MM.1S (cell line): Measurements from ENCODE around the gene NCOA1.

ENCODE experiments used
- DNase-seq: peaks from one replicate; pipeline ENCODE4 v3.0.0-alpha.2; 2015
- H2AFZ ChIP-seq: fragments of 300-600 bp; sonication (generic); 2 replicates; pipeline ENCODE4 v1.6.0; 2016; ENCODE audit warnings: antibody characterized with exemption, low read length
- H3F3A ChIP-seq: fragments of 300-600 bp; sonication (generic); 2 replicates; pipeline ENCODE4 v1.6.1; 2016; ENCODE audit warnings: mild to moderate bottlenecking, antibody characterized with exemption, low read length, moderate library complexity, mixed read lengths; ENCODE audit not compliant: insufficient read depth
- H3K27ac ChIP-seq: fragments of 300-600 bp; sonication (generic); 2 replicates; pipeline ENCODE4 v1.5.1; 2016; ENCODE audit warnings: mild to moderate bottlenecking, low read length
- H3K27me3 ChIP-seq: fragments of 300-600 bp; sonication (generic); replicated peaks from 2 replicates; pipeline ENCODE4 v1.6.0; 2016; ENCODE audit warnings: low read length; ENCODE audit not compliant: insufficient read depth
- H3K36me3 ChIP-seq: fragments of 300-600 bp; sonication (generic); replicated peaks from 2 replicates; pipeline ENCODE4 v1.6.1; 2016; ENCODE audit warnings: mild to moderate bottlenecking, low read length, mixed read lengths; ENCODE audit not compliant: insufficient read depth
- H3K4me1 ChIP-seq: fragments of 300-600 bp; sonication (generic); 2 replicates; pipeline ENCODE4 v1.6.1; 2016; ENCODE audit warnings: low read length, mixed read lengths
- H3K4me2 ChIP-seq: fragments of 300-600 bp; sonication (generic); 2 replicates; pipeline ENCODE4 v1.6.0; 2016; ENCODE audit warnings: low read depth, low read length
- H3K4me3 ChIP-seq: fragments of 300-600 bp; sonication (generic); 2 replicates; pipeline ENCODE4 v1.5.1; 2016; ENCODE audit warnings: low read length, mixed read lengths
- H3K79me2 ChIP-seq: fragments of 300-600 bp; sonication (generic); 2 replicates; pipeline ENCODE4 v1.6.1; 2016; ENCODE audit warnings: mixed run types, low read length, mixed read lengths
- H3K9ac ChIP-seq: fragments of 300-600 bp; sonication (generic); 2 replicates; pipeline ENCODE4 v1.6.1; 2016; ENCODE audit warnings: low read length, mixed read lengths
- H3K9me2 ChIP-seq: fragments of 300-600 bp; sonication (generic); replicated peaks from 2 replicates; pipeline ENCODE4 v1.6.1; 2016; ENCODE audit warnings: mild to moderate bottlenecking, low read length, mixed read lengths; ENCODE audit not compliant: insufficient read depth
- H3K9me3 ChIP-seq: fragments of 300-600 bp; sonication (generic); replicated peaks from 2 replicates; pipeline ENCODE4 v1.6.1; 2016; ENCODE audit warnings: mild to moderate bottlenecking, low read length, mixed read lengths; ENCODE audit not compliant: insufficient read depth
- H4K20me1 ChIP-seq: fragments of 300-600 bp; sonication (generic); 2 replicates; pipeline ENCODE4 v1.6.1; 2016; ENCODE audit warnings: mild to moderate bottlenecking, low read length, moderate library complexity, mixed read lengths; ENCODE audit not compliant: insufficient read depth
- EZH2 ChIP-seq: fragments of 300-600 bp; sonication (generic); optimal IDR thresholded peaks from 2 replicates; pipeline ENCODE3; 2017; ENCODE audit warnings: low read depth, mild to moderate bottlenecking, antibody characterized with exemption, low read length, mixed read lengths
- EZH2phosphoT487 ChIP-seq: fragments of 300-600 bp; sonication (generic); IDR thresholded peaks from 2 replicates; pipeline ENCODE4 v1.6.1; 2018; ENCODE audit warnings: antibody characterized with exemption, low read length
- TF ChIP-seq, protein P1 (sequence below): fragments of 300-600 bp; sonication (generic); IDR thresholded peaks from 2 replicates; pipeline ENCODE4 v1.5.1; 2016; ENCODE audit warnings: antibody characterized with exemption, low read length, mixed read lengths

NCOA1 gene

DNA sequence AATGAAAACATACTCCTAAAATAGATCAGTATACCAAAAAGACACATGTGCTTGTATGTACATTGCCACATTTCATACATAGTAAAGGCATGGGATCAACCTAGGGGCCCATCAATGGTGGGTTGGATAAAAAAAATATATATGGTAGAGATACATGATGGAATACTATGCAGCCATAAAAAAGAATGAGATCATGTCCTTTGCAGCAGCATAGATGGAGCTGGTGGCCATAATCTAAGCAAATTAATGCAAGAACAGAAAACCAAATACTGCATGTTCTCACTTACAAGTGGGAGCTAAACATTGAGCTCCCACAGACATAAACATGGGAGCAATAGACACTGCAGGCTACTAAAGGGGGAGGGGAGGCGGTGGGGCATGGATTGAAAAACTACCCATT lies 18.6 kb upstream of the NCOA1 start:
- no peaks in the 10 kb centered on the region for H3K79me2 ChIP-seq
- no peak overlapping the region for H3K9ac ChIP-seq
- no peak overlapping the region for H3K27ac ChIP-seq
- H3K9me2 ChIP-seq: no peaks in the 10 kb centered on the region
- H3K27me3 ChIP-seq: no peaks in the 10 kb centered on the region
- H3K36me3 ChIP-seq: no peaks in the 10 kb centered on the region
- no peak overlapping the region for H3K4me3 ChIP-seq
- DNase-seq: no peak
- no peaks in the 10 kb centered on the region for H3K9me3 ChIP-seq
- H3F3A ChIP-seq: no peaks in the 10 kb centered on the region
- H2AFZ ChIP-seq: no peak overlapping the region
- TF ChIP-seq EZH2 (no peak), EZH2phosphoT487 (no peak)
- TF ChIP-seq, protein P1, sequence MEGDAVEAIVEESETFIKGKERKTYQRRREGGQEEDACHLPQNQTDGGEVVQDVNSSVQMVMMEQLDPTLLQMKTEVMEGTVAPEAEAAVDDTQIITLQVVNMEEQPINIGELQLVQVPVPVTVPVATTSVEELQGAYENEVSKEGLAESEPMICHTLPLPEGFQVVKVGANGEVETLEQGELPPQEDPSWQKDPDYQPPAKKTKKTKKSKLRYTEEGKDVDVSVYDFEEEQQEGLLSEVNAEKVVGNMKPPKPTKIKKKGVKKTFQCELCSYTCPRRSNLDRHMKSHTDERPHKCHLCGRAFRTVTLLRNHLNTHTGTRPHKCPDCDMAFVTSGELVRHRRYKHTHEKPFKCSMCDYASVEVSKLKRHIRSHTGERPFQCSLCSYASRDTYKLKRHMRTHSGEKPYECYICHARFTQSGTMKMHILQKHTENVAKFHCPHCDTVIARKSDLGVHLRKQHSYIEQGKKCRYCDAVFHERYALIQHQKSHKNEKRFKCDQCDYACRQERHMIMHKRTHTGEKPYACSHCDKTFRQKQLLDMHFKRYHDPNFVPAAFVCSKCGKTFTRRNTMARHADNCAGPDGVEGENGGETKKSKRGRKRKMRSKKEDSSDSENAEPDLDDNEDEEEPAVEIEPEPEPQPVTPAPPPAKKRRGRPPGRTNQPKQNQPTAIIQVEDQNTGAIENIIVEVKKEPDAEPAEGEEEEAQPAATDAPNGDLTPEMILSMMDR: no peak
- H4K20me1 ChIP-seq: no peaks in the 10 kb centered on the region
- H3K4me2 ChIP-seq: no peak overlapping the region
- no peaks in the 10 kb centered on the region for H3K4me1 ChIP-seq

- H3K36me3 ChIP-seq: no peaks in the 10 kb centered on the region
- no peak overlapping the region for H3K9ac ChIP-seq
- TF ChIP-seq, protein P1: no peak
- TF ChIP-seq EZH2: no peak
- TF ChIP-seq EZH2phosphoT487: no peak
- no peaks in the 10 kb centered on the region for H4K20me1 ChIP-seq
- no peaks in the 10 kb centered on the region for H3K9me2 ChIP-seq
- H3K4me3 ChIP-seq: no peak overlapping the region
- no peaks in the 10 kb centered on the region for H3K4me1 ChIP-seq
- H3K4me2 ChIP-seq: no peak overlapping the region
- no peaks in the 10 kb centered on the region for H3K79me2 ChIP-seq
- no peak overlapping the region for H2AFZ ChIP-seq
- no peaks in the 10 kb centered on the region for H3K27me3 ChIP-seq
- no peak overlapping the region for H3K27ac ChIP-seq
- DNase-seq: no peak
- H3F3A ChIP-seq: no peaks in the 10 kb centered on the region
- H3K9me3 ChIP-seq: no peaks in the 10 kb centered on the region
These were observed 17.4 kb upstream of the NCOA1 start for GRCh38 chr2:24473626-24474025.

GRCh38 chr2:24474053-24474452 lies 17.0 kb upstream of the NCOA1 start:
- Histone ChIP-seq H3K36me3 (no peaks in the 10 kb centered on the region), H3K9me3 (no peaks in the 10 kb centered on the region), H3K4me1 (no peaks in the 10 kb centered on the region), H2AFZ (no peak overlapping the region), H3K79me2 (no peaks in the 10 kb centered on the region), H3K27me3 (no peaks in the 10 kb centered on the region), H3K27ac (no peak overlapping the region), H3K4me2 (no peak overlapping the region), H3F3A (no peaks in the 10 kb centered on the region), H3K4me3 (no peak overlapping the region), H3K9me2 (no peaks in the 10 kb centered on the region), H4K20me1 (no peaks in the 10 kb centered on the region), H3K9ac (no peak overlapping the region)
- TF ChIP-seq EZH2phosphoT487: no peak
- TF ChIP-seq, protein P1: no peak
- TF ChIP-seq EZH2: no peak
- DNase-seq: no peak
